ENCODE results near the gene LCOR.

The LCOR gene

DNA sequence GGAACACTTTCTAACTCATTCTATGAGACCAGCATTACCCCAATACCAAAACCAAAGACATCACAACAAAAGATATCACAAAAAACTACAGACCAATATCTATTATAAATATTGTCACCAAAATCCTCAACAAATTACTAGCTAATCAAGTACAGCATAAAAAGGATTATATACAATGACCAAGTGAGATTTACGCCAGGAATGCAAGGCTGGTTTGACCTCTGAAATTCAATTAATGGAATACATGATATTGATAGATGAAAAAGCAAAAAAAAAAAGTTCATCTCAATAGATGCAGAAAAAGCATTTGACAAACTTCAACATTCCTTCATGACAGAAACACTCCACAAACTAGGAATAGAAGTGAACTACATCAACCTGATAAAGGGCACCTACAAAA lies 175.3 kb downstream of the LCOR start:
- TF ChIP-seq, protein P1, sequence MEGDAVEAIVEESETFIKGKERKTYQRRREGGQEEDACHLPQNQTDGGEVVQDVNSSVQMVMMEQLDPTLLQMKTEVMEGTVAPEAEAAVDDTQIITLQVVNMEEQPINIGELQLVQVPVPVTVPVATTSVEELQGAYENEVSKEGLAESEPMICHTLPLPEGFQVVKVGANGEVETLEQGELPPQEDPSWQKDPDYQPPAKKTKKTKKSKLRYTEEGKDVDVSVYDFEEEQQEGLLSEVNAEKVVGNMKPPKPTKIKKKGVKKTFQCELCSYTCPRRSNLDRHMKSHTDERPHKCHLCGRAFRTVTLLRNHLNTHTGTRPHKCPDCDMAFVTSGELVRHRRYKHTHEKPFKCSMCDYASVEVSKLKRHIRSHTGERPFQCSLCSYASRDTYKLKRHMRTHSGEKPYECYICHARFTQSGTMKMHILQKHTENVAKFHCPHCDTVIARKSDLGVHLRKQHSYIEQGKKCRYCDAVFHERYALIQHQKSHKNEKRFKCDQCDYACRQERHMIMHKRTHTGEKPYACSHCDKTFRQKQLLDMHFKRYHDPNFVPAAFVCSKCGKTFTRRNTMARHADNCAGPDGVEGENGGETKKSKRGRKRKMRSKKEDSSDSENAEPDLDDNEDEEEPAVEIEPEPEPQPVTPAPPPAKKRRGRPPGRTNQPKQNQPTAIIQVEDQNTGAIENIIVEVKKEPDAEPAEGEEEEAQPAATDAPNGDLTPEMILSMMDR (conservative IDR thresholded peaks at IDR 0.05) = no peak
- H3K27ac ChIP-seq = no peak overlapping the region

DNA sequence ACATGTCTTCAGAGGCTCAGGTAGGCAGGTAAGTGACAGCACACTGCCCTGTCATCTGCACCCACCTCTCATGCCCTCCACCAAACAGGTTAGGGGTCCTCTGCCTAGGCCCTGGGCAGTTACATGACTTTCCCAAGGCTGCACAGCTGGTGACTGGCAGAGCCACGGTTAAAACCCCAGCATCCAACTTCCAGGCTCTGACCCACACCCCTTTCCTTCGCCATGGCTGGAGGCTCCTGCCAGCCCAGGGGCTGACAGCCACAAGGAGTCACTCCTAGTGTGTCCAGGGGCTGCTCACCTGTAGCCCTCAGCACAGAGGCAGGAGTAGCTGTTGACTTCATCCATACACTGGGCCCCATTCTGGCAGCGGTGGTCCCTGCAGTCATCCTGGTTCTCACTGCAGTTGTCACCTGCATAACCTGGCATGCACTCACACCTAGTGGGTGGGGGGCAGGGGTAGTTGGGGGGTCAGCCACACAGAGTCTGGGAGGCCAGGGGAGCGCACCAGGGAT lies 178.7 kb downstream of the LCOR start:
- TF ChIP-seq, protein P1 (conservative IDR thresholded peaks at IDR 0.05) = no peak
- H3K27ac ChIP-seq = no peak overlapping the region

DNA sequence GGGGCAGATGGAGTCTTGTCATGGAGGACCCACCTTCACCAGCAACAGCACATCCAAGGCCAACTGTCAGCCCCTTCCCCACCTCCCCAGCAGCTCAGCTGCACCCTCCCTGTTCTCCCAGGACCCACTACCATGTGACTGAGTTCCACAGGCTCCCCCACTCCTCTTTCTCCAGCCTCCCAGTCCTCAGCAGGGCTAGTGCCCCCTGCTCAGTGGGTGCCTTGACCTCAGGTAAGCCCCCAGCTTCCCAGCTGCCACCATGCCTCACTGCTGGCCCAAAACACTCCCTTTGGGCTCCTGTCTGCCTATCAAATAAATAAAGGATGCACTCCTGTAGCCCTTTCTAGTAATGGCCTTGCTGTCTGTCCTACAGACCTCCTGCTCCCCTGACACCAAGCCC lies 179.3 kb downstream of the LCOR start:
- TF ChIP-seq, protein P1 (conservative IDR thresholded peaks at IDR 0.05) = no peak
- no peak overlapping the region for H3K27ac ChIP-seq

DNA sequence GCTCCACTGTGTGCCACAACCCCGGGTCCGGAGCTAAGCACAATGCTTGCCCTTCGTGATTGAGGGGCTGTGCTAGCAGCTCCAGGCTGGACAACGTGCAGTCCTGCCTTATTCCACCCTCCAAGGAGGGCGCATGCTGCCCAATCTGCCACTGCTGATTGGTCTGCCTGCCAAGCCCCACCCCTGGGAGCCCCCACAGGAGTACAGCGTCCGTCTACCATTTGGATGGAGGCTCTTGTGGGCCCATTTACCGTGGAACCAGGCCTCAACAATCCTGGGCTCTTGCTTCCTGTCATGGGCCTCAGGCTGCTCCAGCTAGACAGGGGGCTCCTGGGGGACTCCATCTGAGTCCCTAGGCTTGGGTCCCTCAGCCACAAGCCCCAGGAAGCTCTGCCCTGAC lies 180.4 kb downstream of the LCOR start:
- TF ChIP-seq, protein P1 (conservative IDR thresholded peaks at IDR 0.05) = no peak
- H3K27ac ChIP-seq = no peak overlapping the region

DNA sequence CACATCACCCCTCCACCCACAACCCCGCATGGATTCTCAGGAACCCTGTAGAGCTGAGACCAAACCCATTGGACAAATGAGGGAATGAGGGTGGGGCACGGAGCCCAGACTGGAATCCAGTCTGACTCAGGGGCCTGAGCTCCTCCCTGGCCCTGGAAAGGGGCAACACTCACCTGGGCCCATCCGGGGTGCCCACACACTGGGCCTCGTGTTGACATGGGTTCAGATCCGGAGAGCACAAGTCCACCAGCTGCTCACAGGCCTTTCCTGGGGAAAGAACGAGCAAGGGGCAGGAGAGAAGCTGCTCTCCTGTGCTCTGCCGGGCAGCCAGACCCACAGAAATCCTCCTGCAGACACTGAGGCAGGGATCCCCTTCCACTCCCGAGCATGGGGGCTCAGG lies 181.5 kb downstream of the LCOR start:
- TF ChIP-seq, protein P1 (conservative IDR thresholded peaks at IDR 0.05) = no peak
- H3K27ac ChIP-seq = no peak overlapping the region

DNA sequence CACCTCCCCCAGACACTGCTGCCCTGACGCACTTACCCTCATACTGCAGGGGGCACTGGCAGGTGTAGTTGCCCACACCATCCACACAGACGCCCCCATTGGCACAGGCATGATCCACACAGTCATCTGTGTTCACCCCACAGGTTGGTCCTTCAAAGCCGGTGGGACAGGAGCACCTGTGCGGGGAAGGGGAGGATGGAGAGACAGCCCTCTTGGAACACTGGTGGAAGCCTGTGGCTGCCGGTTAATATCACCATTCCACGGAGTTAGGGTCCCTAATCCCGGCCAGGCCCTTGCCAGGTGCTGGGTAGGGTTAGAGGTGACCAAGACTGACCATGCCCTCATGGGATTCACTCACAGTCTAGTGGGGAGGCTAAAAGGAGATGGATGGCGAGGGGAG lies 181.9 kb downstream of the LCOR start:
- TF ChIP-seq, protein P1 (conservative IDR thresholded peaks at IDR 0.05) = no peak
- H3K27ac ChIP-seq = no peak overlapping the region; the same call in 1 of the 2 replicates

DNA sequence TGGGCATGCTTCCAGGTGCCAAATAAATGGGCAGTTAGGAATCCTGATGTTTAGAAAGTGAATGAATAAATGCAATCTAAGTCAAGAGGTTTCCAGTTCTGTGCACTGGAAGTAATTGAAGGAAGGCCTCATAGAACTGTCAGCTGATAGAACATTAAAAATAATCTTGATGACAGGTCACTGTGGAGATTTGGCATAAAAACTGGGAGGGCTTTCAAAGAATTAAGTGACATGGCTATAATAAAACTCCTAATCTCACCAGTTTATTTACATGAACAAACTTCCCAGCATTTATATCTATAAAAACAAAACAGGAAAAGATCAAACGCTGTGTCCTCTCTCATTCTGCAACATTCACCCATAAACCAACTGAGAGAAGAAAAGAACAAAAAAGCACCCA lies 183.1 kb downstream of the LCOR start:
- peak overlapping the region; percentile 52 for H3K27ac ChIP-seq
- TF ChIP-seq, protein P1 (conservative IDR thresholded peaks at IDR 0.05) = no peak
